ENCODE measurements around the gene SCUBE2.

SCUBE2 gene

GRCh38 chr11:9091044-9091922 is at the start of gene SCUBE2:
Gene SCUBE2 (minus strand): TSS chr11:9091599. CDS start chr11:9091528, 71 bp downstream.
- no peak for FAIRE-seq

GRCh38 chr11:9141186-9141585 is 49.8 kb upstream of the SCUBE2 start:
- no peak for FAIRE-seq

GRCh38 chr11:9139628-9140357 is 48.4 kb upstream of the SCUBE2 start:
- no peak for FAIRE-seq

- FAIRE-seq, result peak; percentile 98
Measured at GRCh38 chr11:9138612-9139579, 47.5 kb upstream of the SCUBE2 start.

- FAIRE-seq, result no peak
Measured at GRCh38 chr11:9138133-9138453, 46.7 kb upstream of the SCUBE2 start.

- FAIRE-seq, result peak; percentile 43
Measured at GRCh38 chr11:9137293-9138132, 46.1 kb upstream of the SCUBE2 start.

GRCh38 chr11:9136741-9137140 is 45.3 kb upstream of the SCUBE2 start:
- no peak for FAIRE-seq

- FAIRE-seq, result no peak
Measured at GRCh38 chr11:9133956-9134355, 42.6 kb upstream of the SCUBE2 start.

- no peak for FAIRE-seq
Measured at GRCh38 chr11:9132203-9132878, 40.9 kb upstream of the SCUBE2 start.

- FAIRE-seq, result no peak
Measured at GRCh38 chr11:9130297-9130696, 38.9 kb upstream of the SCUBE2 start.

- no peak for FAIRE-seq
Measured at GRCh38 chr11:9126636-9127035, 35.2 kb upstream of the SCUBE2 start.

GRCh38 chr11:9125185-9125886 is 33.9 kb upstream of the SCUBE2 start:
- no peak for FAIRE-seq

GRCh38 chr11:9123595-9124304 is 32.4 kb upstream of the SCUBE2 start:
- no peak for FAIRE-seq

GRCh38 chr11:9121469-9121796 is 30.0 kb upstream of the SCUBE2 start:
- no peak for FAIRE-seq

- FAIRE-seq, result no peak
Measured at GRCh38 chr11:9120664-9121468, 29.5 kb upstream of the SCUBE2 start.

GRCh38 chr11:9118277-9118676 is 26.9 kb upstream of the SCUBE2 start:
- no peak for FAIRE-seq

- FAIRE-seq, result no peak
Measured at GRCh38 chr11:9112075-9112474, 20.7 kb upstream of the SCUBE2 start.

- FAIRE-seq, result no peak
Measured at GRCh38 chr11:9109858-9110731, 18.7 kb upstream of the SCUBE2 start.

Data from islet of Langerhans (tissue), 1 donor.